ENCODE results near the gene KRTAP26-1.

The KRTAP26-1 gene

DNA sequence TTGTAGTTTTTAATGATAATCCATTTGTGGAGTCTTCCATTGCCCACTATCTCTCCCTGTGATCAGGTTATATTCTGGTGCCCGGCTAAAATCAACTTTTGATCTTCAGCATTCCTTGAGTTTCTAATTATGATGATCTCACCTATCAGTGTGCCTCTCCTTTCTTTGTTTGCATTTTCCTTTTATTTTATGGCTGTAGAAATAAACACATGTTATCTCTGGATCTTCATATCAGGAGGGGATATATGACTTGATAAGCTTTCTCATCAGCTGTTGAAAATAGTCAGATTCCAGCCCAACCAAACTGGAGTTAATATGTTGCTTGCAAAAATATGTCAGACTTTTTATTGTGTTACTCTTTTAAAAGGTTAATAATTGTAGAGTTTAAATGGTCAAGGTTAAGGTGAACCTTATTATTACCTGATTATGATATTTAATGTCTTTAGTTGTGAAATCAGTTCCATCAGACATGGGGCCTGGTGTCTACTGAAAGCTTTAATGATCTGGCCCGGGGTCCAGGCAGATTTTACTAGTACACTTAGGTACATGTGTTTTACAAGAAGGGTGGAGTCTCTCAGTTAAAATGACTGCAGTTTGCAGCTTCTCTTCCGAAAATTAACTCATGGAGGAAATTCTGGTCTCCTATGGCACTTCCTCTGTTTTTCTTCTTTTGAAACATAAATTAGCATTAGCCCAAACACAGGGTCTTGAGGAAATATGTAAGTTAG lies 50.1 kb downstream of the KRTAP26-1 start:
- DNase-seq = no peak

All from NCI-H146 (cell line).